K562 (cell line): ENCODE data around the gene SAMD10. TPM values are rescaled to one million over a fixed set of nuclear protein-coding genes. Genes with fewer than 3 reads are reported as not detected.

Experiments used
- ATAC-seq: fragments of 200-7000 bp; cut with Tn5 transposase; 3 replicates; pipeline ENCODE4 v1.9.1; 2020; ENCODE audit warnings: moderate library complexity
- BruUV-seq: library from RNA; stranded (reverse); fragments of 400-500 nt; replicated peaks from 2 replicates; lab custom pipeline; 2021; lab: Mats Ljungman, UMichigan
- CTCF ChIA-PET: fragments of 300-600 bp; formaldehyde crosslinking; extraction: SDS; loops from one replicate; lab custom pipeline; 2021; ENCODE audit warnings: low intra/inter-chr PET ratio; lab: Yijun Ruan, JAX
- POLR2A ChIA-PET: fragments of 300-600, 350-650 bp; sonication (Branson Sonifier 250); formaldehyde crosslinking; extraction: SDS; loops from one replicate; lab custom pipeline; 2021; ENCODE audit warnings: antibody characterized with exemption, inconsistent platforms; lab: Yijun Ruan, JAX
- DNase-seq, 4 experiments: peaks; one replicate each; pipeline versions ENCODE4 v3.0.0 to v3.0.0-alpha.2; 2011 to 2018; ENCODE audit warnings: low spot score in 3 of 4, mixed read lengths in 3 of 4; ENCODE audit errors: extremely low read depth in 1 of 4
- FAIRE-seq: peaks from 2 replicates; lab custom pipeline; 2011; peaks lifted over from hg19 to GRCh38; lab: Jason Lieb, UNC
- H2AFZ ChIP-seq: 2 replicates; pipeline ENCODE4 v1.6.0; 2011; ENCODE audit warnings: low read depth, low read length, control low read depth, inconsistent platforms
- H3K27ac ChIP-seq: fragments of 200-600 bp; 3 replicates; pipeline ENCODE4 v1.8.0; 2011; ENCODE audit warnings: low read depth, mild to moderate bottlenecking, control low read depth, inconsistent platforms, low read length, moderate library complexity, mixed read lengths; ENCODE audit errors: extremely low read depth
- H3K27me3 ChIP-seq, 2 experiments: fragments of 300-600 bp in 1 of 2; 2 replicates in 1 of 2; 3 replicates in 1 of 2; pipeline versions ENCODE4 v1.6.0 to v1.8.0; 2011; ENCODE audit warnings: inconsistent platforms in 2 of 2, low read length in 2 of 2, mild to moderate bottlenecking in 1 of 2, mixed read lengths in 1 of 2, moderate library complexity in 1 of 2; ENCODE audit not compliant: control insufficient read depth in 2 of 2, insufficient read depth in 2 of 2
- H3K36me3 ChIP-seq: fragments of 300-600 bp; 3 replicates; pipeline ENCODE4 v1.8.0; 2011; ENCODE audit warnings: mild to moderate bottlenecking, low read length, inconsistent platforms; ENCODE audit not compliant: control insufficient read depth, insufficient read depth
- H3K4me1 ChIP-seq, 2 experiments: fragments of 200-600 bp in 1 of 2; replicated peaks in 1 of 2; 2 replicates in 1 of 2; 3 replicates in 1 of 2; pipeline versions ENCODE4 v1.5.1 to v1.8.0; 2011; ENCODE audit warnings: inconsistent platforms in 2 of 2, low read length in 2 of 2, mild to moderate bottlenecking in 1 of 2, mixed read lengths in 1 of 2, moderate library complexity in 1 of 2; ENCODE audit not compliant: control insufficient read depth in 2 of 2, insufficient read depth in 2 of 2
- H3K4me2 ChIP-seq: 2 replicates; pipeline ENCODE4 v1.6.1; 2011; ENCODE audit warnings: low read length, control low read depth, inconsistent platforms, mixed read lengths; ENCODE audit not compliant: insufficient read depth
- H3K4me3 ChIP-seq: fragments of 200-600 bp; sonication (generic), shearing (Covaris generic); 2 replicates; pipeline ENCODE4 v1.5.1; 2016; ENCODE audit warnings: control low read depth, inconsistent platforms
- H3K79me2 ChIP-seq: fragments of 200-600 bp; 3 replicates; pipeline ENCODE4 v1.8.0; 2011; ENCODE audit warnings: low read length, inconsistent platforms; ENCODE audit not compliant: control insufficient read depth, insufficient read depth
- H3K9ac ChIP-seq, 2 experiments: 2 replicates each; pipeline versions ENCODE4 v1.6.0 to v1.6.1; 2011; ENCODE audit warnings: low read depth in 2 of 2, low read length in 2 of 2, control low read depth in 1 of 2, inconsistent platforms in 1 of 2, mild to moderate bottlenecking in 1 of 2, mixed read lengths in 1 of 2; ENCODE audit not compliant: insufficient read depth in 1 of 2
- H3K9me1 ChIP-seq: one replicate; pipeline ENCODE4 v1.6.0; 2011; ENCODE audit warnings: inconsistent platforms, mild to moderate bottlenecking, low read length, moderate library complexity; ENCODE audit not compliant: control insufficient read depth, insufficient read depth
- H3K9me3 ChIP-seq: replicated peaks from 2 replicates; pipeline ENCODE4 v1.5.1; 2011; ENCODE audit warnings: low read depth, low read length, inconsistent platforms; ENCODE audit not compliant: control insufficient read depth, insufficient read depth
- H4K20me1 ChIP-seq: replicated peaks from 2 replicates; pipeline ENCODE4 v1.6.1; 2011; ENCODE audit warnings: low read length, inconsistent platforms, mixed read lengths; ENCODE audit not compliant: control insufficient read depth, insufficient read depth
- ATF7 ChIP-seq: fragments of 450-650 bp; IDR thresholded peaks from 2 replicates; pipeline ENCODE4 v1.7.1; 2014; ENCODE audit warnings: mild to moderate bottlenecking, moderate library complexity
- CBX8 ChIP-seq: fragments of 200-600 bp; sonication (generic); IDR thresholded peaks from 2 replicates; pipeline ENCODE4 v1.6.1; 2012; ENCODE audit warnings: borderline replicate concordance, mixed run types, low read depth, mild to moderate bottlenecking, moderate library complexity, mixed read lengths, low read length, control low read depth, inconsistent platforms; ENCODE audit not compliant: poor library complexity, severe bottlenecking; ENCODE audit errors: extremely low read depth
- CREM ChIP-seq: IDR thresholded peaks from 2 replicates; pipeline ENCODE4 v1.6.1; 2014; ENCODE audit warnings: antibody characterized with exemption, low read depth
- ELF1 ChIP-seq: fragments of 200-800 bp; sonication (Bioruptor generic); IDR thresholded peaks from 2 replicates; pipeline ENCODE4 v1.6.1; 2016; ENCODE audit warnings: missing genetic modification characterization, missing compliant biosample characterization
- GATA2 ChIP-seq: sonication (generic); formaldehyde crosslinking; IDR thresholded peaks from 2 replicates; pipeline ENCODE4 v1.4.0; 2020; ENCODE audit warnings: mild to moderate bottlenecking, missing genetic modification reagents
- MBD2 ChIP-seq: sonication (generic); IDR thresholded peaks from 2 replicates; pipeline ENCODE4 v1.6.1; 2016; ENCODE audit warnings: low read depth, borderline replicate concordance
- POU5F1 ChIP-seq: fragments of 150-350 bp; IDR thresholded peaks from 2 replicates; pipeline ENCODE4 v1.6.1; 2014; ENCODE audit warnings: borderline replicate concordance, low read length, low read depth, mild to moderate bottlenecking; ENCODE audit not compliant: partially characterized antibody
- SIN3B ChIP-seq: fragments of 450-650 bp; IDR thresholded peaks from 2 replicates; pipeline ENCODE4 v1.6.1; 2017; ENCODE audit warnings: low read depth, mild to moderate bottlenecking, moderate library complexity
- SMARCE1 ChIP-seq: fragments of 450-650 bp; IDR thresholded peaks from 2 replicates; pipeline ENCODE4 v1.7.1; 2016; ENCODE audit warnings: mild to moderate bottlenecking
- TAF15 ChIP-seq: fragments of 200-400 bp; formaldehyde crosslinking; IDR thresholded peaks from 2 replicates; pipeline ENCODE4 v1.6.1; 2017; ENCODE audit warnings: mild to moderate bottlenecking, low read depth, low read length, moderate library complexity
- U2AF2 ChIP-seq: fragments of 200-400 bp; formaldehyde crosslinking; optimal IDR thresholded peaks from 2 replicates; pipeline ENCODE3; 2017; ENCODE audit warnings: low read depth, mild to moderate bottlenecking, low read length
- ZNF212 ChIP-seq: fragments of 450-650 bp; formaldehyde crosslinking; IDR thresholded peaks from 2 replicates; pipeline ENCODE4 v1.4.0; 2020; ENCODE audit warnings: mild to moderate bottlenecking
- WGBS: fragments of 100-300 bp; shearing (Covaris generic); methylation state at CpG from one replicate; pipeline ENCODE4 v1.1.6; 2016; ENCODE audit warnings: low coverage, mixed read lengths; ENCODE audit not compliant: insufficient coverage; ENCODE audit errors: missing lambda C conversion rate; 5-methylcytosine and 5-hydroxymethylcytosine counted together
- in situ Hi-C: fragments of 300-500 bp; cut with MboI; formaldehyde crosslinking; loops from 4 replicates; pipeline ENCODE4 v1.15.0; 2018; ENCODE audit warnings: inconsistent platforms, mixed read lengths
- intact Hi-C: fragments of 100-400 bp; cut with micrococcal nuclease; formaldehyde crosslinking; loops from 2 replicates; pipeline ENCODE4 v1.14.2; 2022
- polyA plus RNA-seq, 8 experiments: library from polyadenylated mRNA; depleted of rRNA in 4 of 8; stranded (reverse) in 5 of 8; unstranded in 3 of 8; fragments of >200 nt; fragmentation: Nextera tagmentation in 2 of 8; fragmentation: Illumina TruSeq in 1 of 8; extraction: Ambion mirVana in 2 of 8; extraction: Trizol in 1 of 8; gene quantifications; 2 replicates each; pipeline versions ENCODE4 v1.2.1 to v1.2.3, GENCODE V29; 2011 to 2014; ENCODE audit warnings: inconsistent platforms in 1 of 8, missing spikeins in 1 of 8
- total RNA-seq, 7 experiments: library from RNA; depleted of rRNA in 6 of 7; stranded (reverse); fragments of >200 nt in 6 of 7; fragmentation: Illumina TruSeq in 2 of 7; extraction: Trizol in 2 of 7; gene quantifications; 2 replicates each; pipeline versions ENCODE4 v1.2.1 to v1.2.3, GENCODE V29; 2011 to 2021; ENCODE audit warnings: low replicate concordance in 1 of 7
- TF ChIP-seq, protein P1 (sequence below): fragments of 250-450 bp; sonication (Bioruptor Pico); IDR thresholded peaks from 2 replicates; pipeline ENCODE4 v1.5.0; 2020; ENCODE audit warnings: mild to moderate bottlenecking

SAMD10 gene
- total and polyA plus RNA-seq, 9 of the 15 experiments (the other 6 are each of a cell fraction or from before 2014, with no cell fraction given), result 0.37 to 15.2 (median 4.8) TPM

DNA sequence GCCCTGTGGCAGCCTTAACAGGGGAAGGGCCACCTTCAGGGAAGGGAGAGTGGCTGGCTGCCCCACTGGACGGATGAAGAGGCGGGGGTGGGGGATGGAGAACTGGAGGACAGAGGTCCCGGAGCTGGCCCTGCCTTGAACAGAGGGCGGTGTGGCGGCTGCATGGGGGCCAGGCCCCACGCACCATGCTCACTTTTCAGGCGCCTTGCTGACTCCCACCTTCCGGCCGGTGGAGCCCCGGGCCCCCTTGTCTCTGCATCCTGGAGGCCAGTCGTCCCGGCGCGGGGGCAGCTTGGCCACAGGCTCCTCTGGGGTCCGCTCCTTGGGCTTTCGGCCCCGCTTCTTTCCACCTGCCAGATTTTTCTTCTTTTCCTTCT, 19.8 kb downstream of the SAMD10 start:
- TF ChIP-seq ATF7 (no peak), ELF1 (tag) (no peak), MBD2 (no peak), TAF15 (no peak), ZNF212 (CRISPR knock-in tag) (no peak), CBX8 (no peak), GATA2 (CRISPR knock-in tag) (no peak), CREM (no peak), POU5F1 (no peak), U2AF2 (no peak), SIN3B (no peak), SMARCE1 (no peak)
- TF ChIP-seq, protein P1, sequence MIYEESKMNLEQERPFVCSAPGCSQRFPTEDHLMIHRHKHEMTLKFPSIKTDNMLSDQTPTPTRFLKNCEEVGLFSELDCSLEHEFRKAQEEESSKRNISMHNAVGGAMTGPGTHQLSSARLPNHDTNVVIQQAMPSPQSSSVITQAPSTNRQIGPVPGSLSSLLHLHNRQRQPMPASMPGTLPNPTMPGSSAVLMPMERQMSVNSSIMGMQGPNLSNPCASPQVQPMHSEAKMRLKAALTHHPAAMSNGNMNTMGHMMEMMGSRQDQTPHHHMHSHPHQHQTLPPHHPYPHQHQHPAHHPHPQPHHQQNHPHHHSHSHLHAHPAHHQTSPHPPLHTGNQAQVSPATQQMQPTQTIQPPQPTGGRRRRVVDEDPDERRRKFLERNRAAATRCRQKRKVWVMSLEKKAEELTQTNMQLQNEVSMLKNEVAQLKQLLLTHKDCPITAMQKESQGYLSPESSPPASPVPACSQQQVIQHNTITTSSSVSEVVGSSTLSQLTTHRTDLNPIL (CRISPR knock-in tag), result no peak
- Histone ChIP-seq H3K27ac (no peak overlapping the region), H3K79me2 (peaks cover 16% of the 10 kb centered on the region), H3K27me3 (no peaks in the 10 kb centered on the region), H4K20me1 (peaks cover under 1% of the 10 kb centered on the region; the same call in 1 of the 2 replicates), H3K36me3 (peaks cover 59% of the 10 kb centered on the region; the same call in 2 of the 3 replicates), H2AFZ (no peak overlapping the region), H3K4me1 (peaks cover 9 to 67% of the 10 kb centered on the region in 2 experiments; a peak in 4 of 5 replicates), H3K9ac (peak overlapping the region in 1 of 2 experiments; percentile 89; a peak in 1 of 4 replicates), H3K9me3 (no peaks in the 10 kb centered on the region), H3K4me2 (no peak overlapping the region), H3K9me1 (no peaks in the 10 kb centered on the region), H3K4me3 (no peak overlapping the region)
- no TSS peak for BruUV-seq
- 96% methylated on average over 13 of the region's 17 CpGs for WGBS
- intact Hi-C loops, result loop anchor here (5.0 kb wide), 1 partner anchor 252 kb away; the partner anchor contains the start of genes ARFRP1 and ZGPAT
- DNase-seq (no peak), FAIRE-seq (no peak), ATAC-seq (no peak)
- CTCF ChIA-PET, result interaction anchor here (0.6 kb wide), 1 partner anchor 11 kb away, joined by 3 read pairs; no protein-coding TSS in a partner anchor
- POLR2A ChIA-PET, result interaction anchor here (1.7 kb wide), 1 partner anchor 9 kb away, joined by 6 read pairs; no protein-coding TSS in a partner anchor
- in situ Hi-C loops, result no loop called here
